ENCODE results near the gene LRRC18. TPM values are rescaled to one million over a fixed set of nuclear protein-coding genes. Genes with fewer than 3 reads are reported as not detected.

LRRC18 gene
- total and polyA plus RNA-seq, 2 of the 13 experiments (the other 11 are each of a cell fraction or from before 2014, with no cell fraction given) = not detected

GRCh38 chr10:48946332-48946731, 6.7 kb upstream of the LRRC18 start:
- in situ Hi-C loops (cut with HindIII; ENCODE audit: extremely low pct_ligation_motif_present, low pct_unique_long_range_greater_than_20kb) (no loop called here), intact Hi-C loops (cut with micrococcal nuclease; ENCODE audit: unreplicated experiment) (no loop called here)
- Histone ChIP-seq H4K20me1 (ENCODE audit: insufficient read depth, low read length) (no peaks in the 10 kb centered on the region), H2AFZ (ENCODE audit: low read length) (no peak overlapping the region), H3K27me3 (ENCODE audit: control insufficient read depth in 1 of 2, insufficient read depth in 2 of 2, low read length in 2 of 2) (no peaks in the 10 kb centered on the region; a peak in 2 of 5 replicates), H3K4me1 (ENCODE audit: insufficient read depth, low read length) (no peaks in the 10 kb centered on the region), H3K79me2 (ENCODE audit: insufficient read depth, low read length) (no peaks in the 10 kb centered on the region), H3K4me3 (replicated peaks in 1 of 3; ENCODE audit: insufficient read depth in 1 of 3, low read depth in 2 of 3, low read length in 3 of 3) (no peak overlapping the region), H3K9me3 (ENCODE audit: low read length) (no peaks in the 10 kb centered on the region), H3K9ac (ENCODE audit: insufficient read depth, low read depth, low read length) (no peak overlapping the region), H3K36me3 (replicated peaks in 1 of 2; ENCODE audit: control insufficient read depth in 1 of 2, insufficient read depth in 2 of 2, low read length in 2 of 2) (no peaks in the 10 kb centered on the region), H3K4me2 (ENCODE audit: low read depth, low read length) (no peak overlapping the region), H3K27ac (ENCODE audit: extremely low read length, insufficient read depth, low read length) (no peak overlapping the region)
- TF ChIP-seq, protein P1, sequence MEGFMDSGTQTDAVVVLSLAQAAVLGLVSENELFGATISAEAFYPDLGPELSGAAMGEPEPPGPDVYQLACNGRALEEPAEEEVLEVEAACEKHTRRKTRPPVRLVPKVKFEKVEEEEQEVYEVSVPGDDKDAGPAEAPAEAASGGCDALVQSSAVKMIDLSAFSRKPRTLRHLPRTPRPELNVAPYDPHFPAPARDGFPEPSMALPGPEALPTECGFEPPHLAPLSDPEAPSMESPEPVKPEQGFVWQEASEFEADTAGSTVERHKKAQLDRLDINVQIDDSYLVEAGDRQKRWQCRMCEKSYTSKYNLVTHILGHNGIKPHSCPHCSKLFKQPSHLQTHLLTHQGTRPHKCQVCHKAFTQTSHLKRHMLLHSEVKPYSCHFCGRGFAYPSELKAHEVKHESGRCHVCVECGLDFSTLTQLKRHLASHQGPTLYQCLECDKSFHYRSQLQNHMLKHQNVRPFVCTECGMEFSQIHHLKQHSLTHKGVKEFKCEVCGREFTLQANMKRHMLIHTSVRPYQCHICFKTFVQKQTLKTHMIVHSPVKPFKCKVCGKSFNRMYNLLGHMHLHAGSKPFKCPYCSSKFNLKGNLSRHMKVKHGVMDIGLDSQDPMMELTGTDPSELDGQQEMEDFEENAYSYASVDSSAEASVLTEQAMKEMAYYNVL (CRISPR knock-in tag; IDR thresholded peaks at IDR 0.05; ENCODE audit: borderline replicate concordance) = no peak
- TF ChIP-seq, protein P2, sequence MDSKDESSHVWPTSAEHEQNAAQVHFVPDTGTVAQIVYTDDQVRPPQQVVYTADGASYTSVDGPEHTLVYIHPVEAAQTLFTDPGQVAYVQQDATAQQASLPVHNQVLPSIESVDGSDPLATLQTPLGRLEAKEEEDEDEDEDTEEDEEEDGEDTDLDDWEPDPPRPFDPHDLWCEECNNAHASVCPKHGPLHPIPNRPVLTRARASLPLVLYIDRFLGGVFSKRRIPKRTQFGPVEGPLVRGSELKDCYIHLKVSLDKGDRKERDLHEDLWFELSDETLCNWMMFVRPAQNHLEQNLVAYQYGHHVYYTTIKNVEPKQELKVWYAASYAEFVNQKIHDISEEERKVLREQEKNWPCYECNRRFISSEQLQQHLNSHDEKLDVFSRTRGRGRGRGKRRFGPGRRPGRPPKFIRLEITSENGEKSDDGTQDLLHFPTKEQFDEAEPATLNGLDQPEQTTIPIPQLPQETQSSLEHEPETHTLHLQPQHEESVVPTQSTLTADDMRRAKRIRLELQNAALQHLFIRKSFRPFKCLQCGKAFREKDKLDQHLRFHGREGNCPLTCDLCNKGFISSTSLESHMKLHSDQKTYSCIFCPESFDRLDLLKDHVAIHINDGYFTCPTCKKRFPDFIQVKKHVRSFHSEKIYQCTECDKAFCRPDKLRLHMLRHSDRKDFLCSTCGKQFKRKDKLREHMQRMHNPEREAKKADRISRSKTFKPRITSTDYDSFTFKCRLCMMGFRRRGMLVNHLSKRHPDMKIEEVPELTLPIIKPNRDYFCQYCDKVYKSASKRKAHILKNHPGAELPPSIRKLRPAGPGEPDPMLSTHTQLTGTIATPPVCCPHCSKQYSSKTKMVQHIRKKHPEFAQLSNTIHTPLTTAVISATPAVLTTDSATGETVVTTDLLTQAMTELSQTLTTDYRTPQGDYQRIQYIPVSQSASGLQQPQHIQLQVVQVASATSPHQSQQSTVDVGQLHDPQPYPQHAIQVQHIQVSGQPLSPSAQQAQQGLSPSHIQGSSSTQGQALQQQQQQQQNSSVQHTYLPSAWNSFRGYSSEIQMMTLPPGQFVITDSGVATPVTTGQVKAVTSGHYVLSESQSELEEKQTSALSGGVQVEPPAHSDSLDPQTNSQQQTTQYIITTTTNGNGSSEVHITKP (CRISPR knock-in tag; IDR thresholded peaks at IDR 0.05; ENCODE audit: low read depth) = no peak
- TF ChIP-seq TIGD3 (CRISPR knock-in tag; IDR thresholded peaks at IDR 0.05; ENCODE audit: borderline replicate concordance) = no peak
- no peak for TF ChIP-seq MBNL3 (CRISPR knock-in tag; conservative IDR thresholded peaks at IDR 0.05)
- TF ChIP-seq ZFP82 (CRISPR knock-in tag; IDR thresholded peaks at IDR 0.05; ENCODE audit: borderline replicate concordance) = no peak
- TF ChIP-seq MBD4 (IDR thresholded peaks at IDR 0.05; ENCODE audit: borderline replicate concordance, low read length) = no peak
- no peak for TF ChIP-seq ZKSCAN5 (CRISPR knock-in tag; IDR thresholded peaks at IDR 0.05)
- TF ChIP-seq ZNF841 (CRISPR knock-in tag; IDR thresholded peaks at IDR 0.05; ENCODE audit: borderline replicate concordance) = no peak
- FAIRE-seq = no peak
- no TSS peak for BruUV-seq (replicated peaks)
- no peak for DNase-seq (ENCODE audit: low spot score)
- POLR2A ChIA-PET = no interaction called here
- CTCF ChIA-PET (ENCODE audit: low intra/inter-chr PET ratio, low total read pairs) = no interaction called here
- WGBS (ENCODE audit: low lambda C conversion rate) = 17% methylated on average over 5 of the region's 5 CpGs
- ATAC-seq = no peak
